ENCODE results near the gene IP6K3.
A peak's percentile ranks its signal among the peaks of the same experiment; 100 is the strongest.

IP6K3 gene

DNA sequence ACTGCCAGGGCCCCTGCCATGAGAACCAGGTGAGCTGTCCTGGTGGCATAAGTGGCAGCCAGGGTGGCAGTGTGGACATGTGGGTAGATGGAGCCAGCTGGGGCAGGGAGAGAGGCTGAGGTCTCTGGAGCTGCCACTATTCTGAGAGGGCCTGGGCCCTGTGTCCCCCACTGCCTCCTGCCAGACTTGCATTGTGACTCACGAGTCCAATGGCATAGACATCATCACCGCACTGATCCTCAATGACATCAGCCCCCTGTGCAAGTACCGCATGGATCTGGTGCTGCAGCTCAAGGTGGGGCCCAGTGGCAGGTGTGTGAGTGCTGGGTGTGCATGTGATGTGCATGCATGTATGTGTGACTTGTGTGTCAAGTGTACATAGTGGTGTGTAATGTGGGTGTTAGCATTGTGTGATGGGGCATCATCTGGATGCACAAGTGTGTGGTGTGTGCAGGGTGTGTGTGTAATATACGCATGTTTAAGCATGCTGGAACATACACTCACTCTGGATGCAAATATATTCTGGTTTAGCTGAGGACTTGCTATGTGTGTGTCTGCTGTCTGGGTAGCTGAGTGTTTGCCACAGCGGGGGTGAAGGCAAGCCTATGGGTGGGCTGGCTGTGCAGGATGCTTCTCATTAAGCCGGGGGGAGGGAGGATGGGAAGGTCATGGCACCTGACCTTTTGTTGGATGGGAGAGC lies 60.3 kb downstream of the IP6K3 start:
- DNase-seq: no peak

GRCh38 chr6:33685411-33686224 lies 61.1 kb downstream of the IP6K3 start:
- no peak for DNase-seq

- DNase-seq: no peak
Measured at GRCh38 chr6:33684983-33685382, 61.7 kb downstream of the IP6K3 start.

DNA sequence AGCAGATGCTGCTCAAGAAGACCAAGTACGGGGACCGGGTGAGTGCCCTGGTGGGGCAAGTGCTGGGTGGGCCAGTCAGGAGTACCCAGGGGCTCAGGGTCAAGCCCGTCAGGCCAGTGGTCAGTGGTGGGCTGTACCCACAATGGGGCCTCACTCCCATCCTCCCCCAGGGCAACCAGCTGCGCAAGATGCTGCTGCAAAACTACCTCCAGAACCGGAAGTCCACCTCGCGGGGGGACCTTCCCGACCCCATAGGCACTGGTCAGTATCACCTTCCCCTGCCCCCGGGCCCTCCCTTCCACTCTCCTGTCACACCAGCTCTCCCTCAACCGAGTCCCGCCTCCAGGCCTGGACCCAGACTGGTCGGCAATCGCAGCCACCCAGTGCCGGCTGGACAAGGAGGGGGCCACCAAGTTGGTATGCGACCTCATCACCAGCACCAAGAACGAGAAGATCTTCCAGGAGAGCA lies 62.2 kb downstream of the IP6K3 start:
- no peak for DNase-seq

DNA sequence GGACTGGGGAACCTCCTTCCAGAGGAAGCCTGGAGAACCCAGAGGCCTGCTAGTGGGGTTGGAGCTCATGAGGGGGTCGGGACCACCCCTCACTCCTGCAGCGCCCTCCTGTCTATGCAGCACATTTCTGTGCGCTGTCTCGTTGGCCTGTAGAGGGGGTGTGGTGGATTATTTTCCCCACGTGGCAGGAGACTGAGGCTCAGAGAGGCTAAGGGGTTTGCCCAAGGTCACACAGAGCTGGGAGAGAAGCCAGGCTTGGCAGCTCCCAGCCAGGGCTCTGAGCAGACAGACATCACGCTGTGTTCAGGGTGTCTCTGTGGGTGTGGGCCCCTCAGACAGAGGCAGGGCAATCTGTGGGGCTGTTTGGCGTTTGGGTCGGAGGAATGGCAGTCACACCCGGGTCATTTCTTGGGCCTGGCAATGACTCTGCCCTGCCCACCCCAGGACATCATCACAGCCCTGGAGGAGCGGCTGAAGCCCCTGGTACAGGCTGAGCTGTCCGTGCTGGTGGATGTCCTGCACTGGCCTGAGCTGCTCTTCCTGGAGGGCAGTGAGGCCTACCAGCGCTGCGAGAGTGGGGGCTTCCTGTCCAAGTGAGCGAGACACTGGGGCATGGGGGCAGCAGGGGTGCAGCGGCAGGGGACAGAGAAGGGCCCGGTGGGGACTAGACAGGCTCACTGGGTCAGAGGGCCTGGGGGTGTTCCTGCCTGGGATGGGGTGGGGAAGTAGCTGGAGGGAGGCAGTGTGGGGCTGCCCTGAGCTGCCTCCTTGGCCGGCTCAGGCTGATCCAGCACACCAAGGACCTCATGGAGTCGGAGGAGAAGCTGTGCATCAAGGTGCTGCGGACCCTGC lies 62.9 kb downstream of the IP6K3 start:
- no peak for DNase-seq

DNA sequence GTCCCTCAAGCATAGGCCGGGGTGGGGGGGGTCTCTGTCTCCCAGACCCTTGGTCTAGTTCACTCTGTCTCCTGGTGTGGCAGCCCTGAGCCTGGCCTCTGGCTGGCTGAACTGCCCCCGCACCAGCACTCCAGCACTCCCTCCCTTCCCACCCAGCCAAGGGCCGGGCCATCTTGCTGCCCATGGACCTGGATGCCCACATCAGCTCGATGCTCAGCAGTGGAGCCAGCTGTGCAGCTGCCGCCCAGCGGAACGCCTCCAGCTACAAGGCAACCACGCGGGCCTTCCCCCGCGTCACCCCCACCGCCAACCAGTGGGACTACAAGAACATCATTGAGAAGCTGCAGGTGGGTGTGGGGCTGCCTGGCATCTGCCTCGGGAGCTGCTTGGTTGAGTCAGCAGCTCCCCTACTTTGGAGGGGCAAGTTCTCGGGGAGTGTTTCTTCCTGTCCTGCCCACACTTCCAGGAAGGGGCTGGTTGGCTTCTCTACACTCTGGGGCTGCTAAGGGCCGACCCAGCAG lies 63.6 kb downstream of the IP6K3 start:
- peak; percentile 52 for DNase-seq

DNA sequence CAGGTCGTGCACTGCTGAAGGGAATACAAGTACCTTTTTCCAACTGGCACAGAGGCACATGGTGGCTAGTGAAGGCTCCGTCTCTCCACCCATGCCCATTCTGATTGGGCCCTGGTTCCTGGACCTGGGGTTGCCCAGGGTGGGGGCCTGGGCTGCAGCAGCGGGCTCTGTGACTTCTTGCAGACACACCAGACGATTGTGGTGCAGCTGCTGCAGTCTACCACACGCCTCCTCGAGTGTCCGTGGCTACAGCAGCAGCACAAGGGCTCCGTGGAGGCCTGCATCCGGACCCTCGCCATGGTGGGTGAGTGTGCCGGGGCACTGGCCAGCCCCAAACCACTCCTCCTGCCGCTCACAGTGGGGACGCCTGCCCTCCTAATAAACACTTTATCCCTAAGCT lies 64.4 kb downstream of the IP6K3 start:
- DNase-seq: no peak

- DNase-seq: no peak
Measured at GRCh38 chr6:33679761-33680160, 66.9 kb downstream of the IP6K3 start.

GRCh38 chr6:33678932-33679490 lies 67.7 kb downstream of the IP6K3 start:
- no peak for DNase-seq

DNA sequence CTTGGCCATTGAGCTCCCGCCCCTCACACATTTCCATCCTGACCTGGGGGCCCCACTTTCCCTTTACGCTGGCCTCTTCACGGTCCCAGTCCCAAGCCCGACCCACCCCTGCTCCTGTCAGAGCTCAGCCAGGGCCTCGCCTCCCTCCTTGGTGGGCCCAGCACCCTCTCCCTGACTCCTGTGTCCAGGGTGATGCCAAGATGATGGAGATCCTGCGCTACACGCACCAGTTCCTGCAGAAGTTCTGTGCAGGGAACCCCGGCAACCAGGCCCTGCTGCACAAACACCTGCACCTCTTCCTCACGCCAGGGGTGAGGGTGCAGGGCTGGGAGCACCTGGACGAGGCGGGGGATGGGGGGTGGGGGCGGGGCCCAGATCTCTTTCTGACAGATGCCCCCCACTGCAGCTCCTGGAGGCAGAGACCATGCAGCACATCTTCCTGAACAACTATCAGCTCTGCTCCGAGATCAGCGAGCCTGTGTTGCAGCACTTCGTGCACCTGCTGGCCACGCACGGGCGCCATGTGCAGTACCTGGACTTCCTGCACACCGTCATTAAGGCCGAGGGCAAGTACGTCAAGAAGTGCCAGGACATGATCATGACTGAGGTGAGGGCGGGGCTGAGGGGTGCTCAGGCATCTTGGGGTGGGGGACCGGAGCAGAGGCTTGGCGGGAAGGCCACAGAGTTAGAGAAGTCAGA lies 68.3 kb downstream of the IP6K3 start:
- no peak for DNase-seq

- no peak for DNase-seq
Measured at GRCh38 chr6:33677689-33678088, 69.0 kb downstream of the IP6K3 start.

- DNase-seq: no peak
Measured at GRCh38 chr6:33677143-33677660, 69.5 kb downstream of the IP6K3 start.

- DNase-seq: no peak
Measured at GRCh38 chr6:33676416-33677142, 70.1 kb downstream of the IP6K3 start.

DNA sequence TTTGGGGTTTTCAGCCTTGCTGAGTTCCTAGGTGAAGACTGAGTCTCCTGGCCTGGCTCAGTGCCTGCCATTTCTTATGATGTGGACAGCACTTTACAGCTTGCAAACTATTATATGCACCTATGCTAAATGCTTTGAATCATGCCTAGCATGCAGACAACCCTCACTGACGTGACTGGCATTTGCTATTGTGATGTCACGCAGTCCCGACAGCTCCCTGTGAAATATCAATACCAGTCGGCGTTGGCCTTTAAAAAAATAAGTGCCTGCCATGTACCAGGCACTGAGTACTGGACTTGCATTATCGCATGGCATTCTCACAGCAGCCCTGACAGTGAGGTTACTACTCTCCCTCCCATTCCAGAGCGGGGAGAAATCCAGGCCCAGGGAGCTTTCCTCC lies 70.7 kb downstream of the IP6K3 start:
- DNase-seq: no peak

- DNase-seq: no peak
Measured at GRCh38 chr6:33673851-33674250, 72.9 kb downstream of the IP6K3 start.

DNA sequence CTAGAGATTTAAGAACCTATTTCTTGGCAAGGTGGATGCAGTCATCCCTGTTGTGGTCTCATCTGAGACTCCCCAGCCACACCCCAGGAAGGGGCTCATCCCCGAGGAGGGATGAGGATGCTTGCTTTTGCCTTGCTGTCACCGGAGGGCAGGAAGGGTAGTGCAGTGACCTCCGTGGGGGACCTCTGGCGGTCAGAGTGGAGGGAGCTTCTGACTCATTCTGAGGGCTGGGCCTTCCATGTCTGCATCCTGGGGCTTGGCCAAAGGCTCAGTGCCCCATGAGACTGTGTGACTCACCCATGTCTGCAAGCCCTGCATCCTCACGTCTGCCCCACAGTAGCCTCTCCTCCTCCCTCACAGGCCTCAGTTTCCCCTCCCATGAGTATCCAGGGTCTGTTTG lies 73.9 kb downstream of the IP6K3 start:
- DNase-seq: no peak

DNA sequence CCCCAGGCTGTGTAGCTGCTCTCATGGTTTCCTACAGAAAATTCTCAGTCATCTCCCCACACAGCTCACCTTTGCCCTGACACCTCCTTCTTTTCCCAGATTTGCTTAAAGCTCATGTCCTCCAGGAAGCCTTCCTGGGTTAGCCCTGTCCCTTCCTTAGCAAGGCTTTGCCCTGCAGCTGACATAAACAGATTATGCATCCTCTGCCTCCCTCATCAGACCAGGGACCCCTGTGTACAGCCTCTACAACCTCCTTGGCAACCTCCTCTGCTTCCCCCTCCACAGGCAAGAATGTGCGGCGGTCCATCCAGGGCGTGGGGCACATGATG lies 75.0 kb downstream of the IP6K3 start:
- DNase-seq: no peak
